Retinal pigment epithelial cell (primary cell): ENCODE data around the gene EMP2.

Experiments used
- DNase-seq: peaks from one replicate; pipeline ENCODE4 v3.0.0-alpha.2; 2010; ENCODE audit warnings: low read depth
- H3K4me3 ChIP-seq: 2 replicates; pipeline ENCODE4 v1.5.1; 2011; ENCODE audit warnings: mild to moderate bottlenecking, low read length, control low read depth, moderate library complexity
- CTCF ChIP-seq: conservative IDR thresholded peaks from 2 replicates; pipeline ENCODE4 v1.5.1; 2011; ENCODE audit warnings: low read depth, low read length, control low read depth, inconsistent platforms

The EMP2 gene

GRCh38 chr16:10501016-10501607, 79.3 kb downstream of the EMP2 start:
- no peak overlapping the region for H3K4me3 ChIP-seq
- no peak for TF ChIP-seq CTCF
- DNase-seq: no peak

- no peak for DNase-seq
- no peak for TF ChIP-seq CTCF
- no peak overlapping the region for H3K4me3 ChIP-seq
Measured at GRCh38 chr16:10500582-10500981, 79.8 kb downstream of the EMP2 start.

DNA sequence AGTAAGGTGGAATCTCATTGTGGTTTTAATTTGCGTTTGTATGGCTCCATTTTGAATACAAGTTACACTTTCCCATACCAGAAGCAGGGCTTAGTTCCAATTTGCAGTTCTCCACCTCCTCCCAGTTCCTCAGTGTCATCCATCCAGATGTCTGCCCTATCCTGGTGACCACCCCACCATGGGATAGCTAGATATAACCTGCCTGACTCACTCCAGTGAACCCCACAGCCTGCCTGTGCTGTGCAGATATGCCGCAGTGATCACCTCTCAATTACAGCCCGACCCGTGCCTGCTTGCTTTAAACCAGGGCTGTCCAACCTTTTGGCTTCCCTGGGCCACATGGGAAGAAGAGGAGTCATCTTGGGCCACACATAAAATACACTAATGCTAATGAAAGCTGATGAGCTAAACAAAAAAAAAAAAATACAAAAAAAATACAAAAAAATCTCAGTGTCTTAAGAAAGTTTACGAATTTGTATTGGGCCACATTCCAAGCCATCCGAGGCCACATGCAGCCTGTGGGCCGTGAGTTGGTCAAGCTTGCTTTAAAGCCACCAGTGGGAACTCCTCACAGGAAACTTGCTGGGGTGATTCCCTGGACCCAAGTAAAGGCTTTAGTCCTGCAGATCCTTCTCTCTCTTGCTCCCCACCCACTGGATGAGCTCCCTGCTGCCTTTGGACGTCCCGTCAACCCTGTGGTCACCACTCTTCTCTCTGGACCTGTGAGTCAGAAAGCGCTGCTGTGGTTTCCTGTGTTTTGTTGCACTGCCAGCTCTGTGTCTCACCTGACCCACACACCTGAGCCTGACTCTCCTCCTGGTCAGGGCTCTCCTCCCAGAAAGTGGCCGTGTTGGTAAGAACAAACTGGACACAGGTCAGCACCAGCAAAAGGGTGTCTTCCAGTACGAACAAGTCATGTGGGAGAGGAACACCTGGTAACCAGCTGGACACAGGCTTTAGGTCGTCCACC, 83.0 kb downstream of the EMP2 start:
- no peak overlapping the region for H3K4me3 ChIP-seq
- no peak for DNase-seq
- TF ChIP-seq CTCF: no peak

- H3K4me3 ChIP-seq: no peak overlapping the region
- no peak for TF ChIP-seq CTCF
Measured at GRCh38 chr16:10495031-10495345, 85.4 kb downstream of the EMP2 start.

GRCh38 chr16:10494343-10495030, 85.9 kb downstream of the EMP2 start:
- no peak overlapping the region for H3K4me3 ChIP-seq
- no peak for TF ChIP-seq CTCF
- no peak for DNase-seq

More at GRCh38 chr16:10495031-10495345, 85.4 kb downstream of the EMP2 start:
- DNase-seq: no peak

GRCh38 chr16:10493276-10493675, 87.1 kb downstream of the EMP2 start:
- DNase-seq: no peak
- no peak for TF ChIP-seq CTCF
- H3K4me3 ChIP-seq: no peak overlapping the region

GRCh38 chr16:10490141-10490540, 90.3 kb downstream of the EMP2 start:
- no peak overlapping the region for H3K4me3 ChIP-seq
- no peak for DNase-seq
- TF ChIP-seq CTCF: no peak
